Sigmoid colon (tissue), 7 donors: ENCODE data around the gene C14orf132. TPM values are rescaled to one million over a fixed set of nuclear protein-coding genes. Genes with fewer than 3 reads are reported as not detected.

Experiments used
- DNase-seq: peaks from one replicate; pipeline ENCODE4 v3.0.0-alpha.2; 2019
- H3K27ac ChIP-seq, 4 donors: fragments of 200-600 bp; sonication (generic); one replicate each; pipeline ENCODE4 v1.5.1; 2016 to 2019; ENCODE audit warnings: mild to moderate bottlenecking in 1 of 4
- H3K27me3 ChIP-seq, 3 donors: fragments of 200-600 bp; sonication (generic); one replicate each; pipeline ENCODE4 v1.5.1; 2019; ENCODE audit warnings: mild to moderate bottlenecking in 1 of 3
- H3K36me3 ChIP-seq, 4 donors: fragments of 200-600 bp; sonication (generic); one replicate each; pipeline ENCODE4 v1.5.1; 2016 to 2019
- H3K4me1 ChIP-seq, 4 donors: fragments of 200-600 bp; sonication (generic); one replicate each; pipeline ENCODE4 v1.5.1; 2017 to 2019
- H3K4me3 ChIP-seq, 4 donors: fragments of 200-600 bp; sonication (generic); one replicate each; pipeline ENCODE4 v1.5.1; 2017 to 2019; ENCODE audit warnings: mild to moderate bottlenecking in 2 of 4, moderate library complexity in 1 of 4
- H3K9me3 ChIP-seq, 4 donors: fragments of 200-600 bp in 3 of 4; sonication (generic) in 3 of 4; one replicate each; pipeline versions ENCODE4 v1.5.1 to v1.6.1; 2013 to 2019
- EP300 ChIP-seq, 4 donors: sonication (generic); formaldehyde crosslinking; IDR thresholded peaks; one replicate each; pipeline ENCODE4 v1.6.1; 2017; ENCODE audit warnings: antibody characterized with exemption in 4 of 4
- POLR2A ChIP-seq, 2 donors: fragments of 450-650 bp; IDR thresholded peaks; one replicate each; pipeline ENCODE4 v1.6.1; 2016; ENCODE audit warnings: antibody characterized with exemption in 2 of 2, mild to moderate bottlenecking in 2 of 2, moderate library complexity in 2 of 2
- POLR2AphosphoS5 ChIP-seq, 4 donors: sonication (generic); formaldehyde crosslinking; IDR thresholded peaks; one replicate each; pipeline ENCODE4 v1.6.1; 2017; ENCODE audit warnings: antibody characterized with exemption in 4 of 4
- WGBS, 2 donors: extraction: QIAGEN DNeasy Blood & Tissue Kit; methylation state at CpG; one replicate each; pipeline ENCODE4 v1.1.7; 2013; 5-methylcytosine and 5-hydroxymethylcytosine counted together
- intact Hi-C: fragments of 100-400 bp; cut with DNase I; formaldehyde crosslinking; loops from one replicate; pipeline ENCODE4 v1.15.1; 2023
- polyA plus RNA-seq, 3 donors: library from polyadenylated mRNA; stranded (reverse); fragments of 200-250 nt; gene quantifications; one replicate each; pipeline ENCODE4 v1.2.3, GENCODE V29; 2013
- total RNA-seq, 4 donors: library from RNA; depleted of rRNA; stranded (reverse); fragments of >200 nt; gene quantifications; one replicate each; pipeline ENCODE4 v1.1.0, GENCODE V29; 2016
- TF ChIP-seq, protein P1 (sequence below), 4 experiments: fragments of 450-650 bp in 3 of 4; fragments of 200-600 bp in 1 of 4; IDR thresholded peaks; one replicate each; pipeline ENCODE4 v1.5.1; 2016 to 2019; ENCODE audit warnings: antibody characterized with exemption in 4 of 4, mild to moderate bottlenecking in 3 of 4, moderate library complexity in 2 of 4
- donor health status: healthy with polysubstance abuse.
- donor health status: Bipolar disorder and iron deficiency.
- donor health status: healthy.

Gene C14orf132
- total RNA-seq, result 10 to 100 TPM; 10.4 to 30.4 (median 23.6) TPM
- 1 to 10 TPM; 2.4 to 4.3 (median 3.2) TPM for polyA plus RNA-seq

DNA sequence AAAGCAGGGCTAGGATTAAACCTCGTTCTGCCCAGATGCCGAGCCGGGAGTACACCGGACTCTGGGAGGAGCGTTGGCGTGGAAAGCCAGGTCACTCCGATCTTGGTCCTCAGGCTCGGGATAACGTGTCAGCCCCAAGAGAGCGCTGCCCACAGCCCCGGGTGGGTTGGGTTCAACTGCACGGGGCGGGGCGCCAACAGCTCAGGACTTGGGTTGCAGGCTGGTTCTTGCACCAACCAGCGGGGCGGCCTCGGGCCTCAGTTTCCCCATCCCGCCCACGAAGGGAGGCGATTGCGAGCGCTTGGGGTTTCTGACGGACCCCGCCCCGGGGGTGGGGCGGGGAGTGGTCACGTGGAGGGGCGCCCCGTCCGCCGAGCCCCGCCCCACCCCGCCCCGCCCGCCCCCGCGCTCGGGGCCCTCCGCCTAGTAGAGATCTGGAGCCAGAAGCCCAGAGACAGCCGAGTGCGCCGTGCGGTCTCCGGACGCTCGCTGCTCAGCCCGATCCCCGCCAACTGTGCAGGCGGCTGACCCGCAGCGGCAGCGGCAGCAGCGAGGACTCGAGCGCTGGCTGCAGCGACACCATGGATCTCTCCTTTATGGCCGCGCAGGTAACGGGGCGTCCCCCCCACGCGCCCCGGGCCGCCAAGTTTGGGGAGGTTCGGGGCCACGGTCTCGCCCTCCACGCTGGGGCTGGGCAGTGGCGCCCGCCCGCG is at the start of gene C14orf132:
TSS of gene C14orf132 (plus strand) at position 443 of the 713 bp plus-strand sequence. CDS start at position 582, 139 bp downstream.
- Histone ChIP-seq H3K27me3 (no peaks in the 10 kb centered on the region), H3K4me3 (peak within 1 kb of the TSS; percentile 70 to 96 (median 85)), H3K4me1 (peaks cover 0 to 44% (median 33%) of the 10 kb centered on the region in 4 donors), H3K36me3 (no peaks in the 10 kb centered on the region), H3K9me3 (no peaks in the 10 kb centered on the region), H3K27ac (peak within 1 kb of the TSS; percentile 83 to 96 (median 90))
- WGBS, 2 donors, result 1 to 2% methylated on average over 72 of the region's 72 CpGs
- intact Hi-C loops, result loop anchor here (5.0 kb wide), 1 partner anchor 58 kb away; no protein-coding TSS in a partner anchor
- TF ChIP-seq EP300 (IDR thresholded peaks at IDR 0.05) (no peak), POLR2AphosphoS5 (IDR thresholded peaks at IDR 0.05) (peak; percentile 82 to 97 (median 92)), POLR2A (IDR thresholded peaks at IDR 0.05) (peak; percentile 48 to 65)
- TF ChIP-seq, protein P1, sequence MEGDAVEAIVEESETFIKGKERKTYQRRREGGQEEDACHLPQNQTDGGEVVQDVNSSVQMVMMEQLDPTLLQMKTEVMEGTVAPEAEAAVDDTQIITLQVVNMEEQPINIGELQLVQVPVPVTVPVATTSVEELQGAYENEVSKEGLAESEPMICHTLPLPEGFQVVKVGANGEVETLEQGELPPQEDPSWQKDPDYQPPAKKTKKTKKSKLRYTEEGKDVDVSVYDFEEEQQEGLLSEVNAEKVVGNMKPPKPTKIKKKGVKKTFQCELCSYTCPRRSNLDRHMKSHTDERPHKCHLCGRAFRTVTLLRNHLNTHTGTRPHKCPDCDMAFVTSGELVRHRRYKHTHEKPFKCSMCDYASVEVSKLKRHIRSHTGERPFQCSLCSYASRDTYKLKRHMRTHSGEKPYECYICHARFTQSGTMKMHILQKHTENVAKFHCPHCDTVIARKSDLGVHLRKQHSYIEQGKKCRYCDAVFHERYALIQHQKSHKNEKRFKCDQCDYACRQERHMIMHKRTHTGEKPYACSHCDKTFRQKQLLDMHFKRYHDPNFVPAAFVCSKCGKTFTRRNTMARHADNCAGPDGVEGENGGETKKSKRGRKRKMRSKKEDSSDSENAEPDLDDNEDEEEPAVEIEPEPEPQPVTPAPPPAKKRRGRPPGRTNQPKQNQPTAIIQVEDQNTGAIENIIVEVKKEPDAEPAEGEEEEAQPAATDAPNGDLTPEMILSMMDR (IDR thresholded peaks at IDR 0.05), result no peak
- DNase-seq, result peak; percentile 85

DNA sequence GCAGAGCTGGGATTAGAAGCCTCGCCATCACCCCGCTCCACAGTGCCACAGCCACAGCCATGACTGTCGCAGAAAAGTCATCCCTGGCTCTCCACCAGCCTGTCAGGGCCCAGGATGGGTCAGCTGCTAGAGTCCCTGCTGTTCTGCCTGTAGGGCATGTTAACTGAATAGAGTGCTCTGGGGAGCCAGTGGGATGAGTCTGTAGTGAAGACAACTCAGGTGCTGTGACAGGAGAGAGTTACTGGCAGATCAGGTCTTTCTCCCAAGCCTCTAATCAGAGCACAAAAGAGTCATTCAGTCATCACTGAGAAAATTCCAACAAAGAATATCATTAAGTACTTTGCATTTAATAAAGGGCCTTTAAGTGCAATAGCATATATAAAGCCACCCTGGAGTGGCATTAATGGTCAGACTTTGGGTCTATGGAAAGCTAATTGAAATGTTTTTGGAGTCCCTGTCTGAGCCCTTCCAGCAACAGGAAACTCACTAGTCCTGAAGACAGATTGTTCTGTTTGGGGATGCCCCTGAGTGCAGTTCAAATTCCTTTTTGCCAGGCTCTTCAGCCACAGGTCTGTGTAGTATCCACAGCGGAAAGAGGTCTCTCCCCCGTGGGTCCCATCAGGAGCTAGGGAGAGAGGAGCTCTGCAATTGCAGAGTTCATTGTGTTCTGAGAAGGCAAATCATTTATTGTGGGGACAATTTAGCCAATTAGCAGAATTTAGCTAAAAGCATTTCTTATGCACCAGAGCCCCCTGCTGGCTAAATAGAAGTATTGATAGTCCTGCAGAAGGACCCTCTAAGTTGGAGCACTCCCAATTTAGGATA is 45.2 kb upstream of the C14orf132 start:
- TF ChIP-seq, protein P1 (IDR thresholded peaks at IDR 0.05), result peak; percentile 37 to 86 (median 73)
- no peak for TF ChIP-seq POLR2AphosphoS5 (IDR thresholded peaks at IDR 0.05)
- Histone ChIP-seq H3K27ac (no peak overlapping the region), H3K4me3 (no peak overlapping the region), H3K36me3 (no peaks in the 10 kb centered on the region), H3K27me3 (peaks cover 0 to 11% (median 5%) of the 10 kb centered on the region in 3 donors), H3K9me3 (peaks cover 0 to 10% (median 4%) of the 10 kb centered on the region in 4 donors), H3K4me1 (no peaks in the 10 kb centered on the region)
- 50 to 59% methylated on average over 5 of the region's 5 CpGs for WGBS, 2 donors
- DNase-seq, result no peak
- intact Hi-C loops, result loop anchor here (1.0 to 10.0 kb wide), 2 partner anchors 433 to 549 kb away; no protein-coding TSS in a partner anchor

DNA sequence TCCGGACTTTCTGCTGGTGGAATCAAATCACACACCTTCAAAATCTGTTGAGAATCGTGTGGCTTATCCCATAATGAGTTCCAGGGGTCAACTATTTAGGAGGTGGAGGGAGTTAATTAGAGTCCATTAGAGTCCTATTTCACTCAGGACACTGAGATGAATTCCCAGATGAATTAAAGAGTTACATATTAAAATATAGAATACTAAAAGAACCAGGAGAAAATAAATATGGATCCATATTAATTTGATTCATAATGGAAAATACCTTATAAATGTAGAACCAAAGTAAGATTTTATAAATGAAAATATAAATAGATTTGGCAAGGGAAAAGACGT is 44.6 kb upstream of the C14orf132 start:
- Histone ChIP-seq H3K27ac (no peak overlapping the region), H3K27me3 (peaks cover 0 to 11% (median 5%) of the 10 kb centered on the region in 3 donors), H3K4me3 (no peak overlapping the region), H3K4me1 (no peaks in the 10 kb centered on the region), H3K9me3 (peaks cover 0 to 10% (median 4%) of the 10 kb centered on the region in 4 donors), H3K36me3 (no peaks in the 10 kb centered on the region)
- no peak for DNase-seq
- 11 to 23% methylated on average over 3 of the region's 3 CpGs for WGBS, 2 donors
- TF ChIP-seq EP300 (IDR thresholded peaks at IDR 0.05) (no peak), POLR2AphosphoS5 (IDR thresholded peaks at IDR 0.05) (no peak), POLR2A (IDR thresholded peaks at IDR 0.05) (no peak)
- TF ChIP-seq, protein P1 (IDR thresholded peaks at IDR 0.05), result no peak
- intact Hi-C loops, result loop anchor here (1.0 to 10.0 kb wide), 2 partner anchors 433 to 550 kb away; no protein-coding TSS in a partner anchor

DNA sequence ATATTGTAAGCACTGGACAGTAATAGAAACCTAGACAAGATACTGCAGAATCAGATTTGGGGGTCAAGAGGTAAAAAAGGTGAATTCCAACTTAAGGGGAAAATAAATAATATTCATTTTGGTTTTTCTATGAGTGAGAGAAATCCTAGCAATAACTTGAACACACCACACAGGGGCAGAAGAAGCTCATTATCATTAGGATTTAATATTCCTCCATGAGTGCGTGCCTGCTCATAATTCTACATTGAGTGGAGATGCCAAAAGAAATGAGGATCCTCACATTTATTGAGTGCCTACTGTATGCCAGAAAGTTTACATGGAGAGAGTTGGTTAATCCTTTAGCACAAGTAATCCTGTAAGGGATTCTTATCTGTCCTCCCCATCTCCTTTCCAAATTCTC is 40.5 kb upstream of the C14orf132 start:
- no peaks in the 10 kb centered on the region for H3K9me3 ChIP-seq
- DNase-seq, result no peak
- H3K36me3 ChIP-seq, result no peaks in the 10 kb centered on the region
- no peak overlapping the region for H3K27ac ChIP-seq
- WGBS, 2 donors, result 30 to 43% methylated on average over 1 of the region's 1 CpG
- intact Hi-C loops, result loop anchor here (2.0 to 10.0 kb wide), 3 partner anchors 102 to 554 kb away; no protein-coding TSS in a partner anchor
- no peak overlapping the region for H3K4me3 ChIP-seq
- H3K4me1 ChIP-seq, result no peaks in the 10 kb centered on the region
- peaks cover 0 to 11% (median 9%) of the 10 kb centered on the region in 3 donors for H3K27me3 ChIP-seq
- TF ChIP-seq, protein P1 (IDR thresholded peaks at IDR 0.05), result peak in 2 of 4 experiments; percentile 26 to 38
- no peak for TF ChIP-seq EP300 (IDR thresholded peaks at IDR 0.05)
